Panc1 (cell line): ENCODE results near the gene CORO2B. TPM values are rescaled to one million over a fixed set of nuclear protein-coding genes. Genes with fewer than 3 reads are reported as not detected.

Experiments
- ATAC-seq: fragments of 200-7000 bp; cut with Tn5 transposase; 2 replicates; pipeline ENCODE4 v1.9.1; 2020; ENCODE audit warnings: mild to moderate bottlenecking, moderate library complexity
- BruUV-seq: library from RNA; stranded (reverse); fragments of 400-500 nt; replicated peaks from 2 replicates; lab custom pipeline; 2021; lab: Mats Ljungman, UMichigan
- CTCF ChIA-PET: fragments of 300-600 bp; sonication (Branson Sonifier 250); formaldehyde crosslinking; loops from one replicate; lab custom pipeline; 2022; ENCODE audit warnings: antibody characterized with exemption; lab: Charles Lee
- POLR2A ChIA-PET: fragments of 300-600 bp; sonication (Branson Sonifier 250); formaldehyde crosslinking; loops from one replicate; lab custom pipeline; 2022; ENCODE audit warnings: antibody characterized with exemption; lab: Charles Lee
- DNase-seq: peaks from one replicate; pipeline ENCODE4 v3.0.0-alpha.2; 2010; ENCODE audit warnings: low read depth, low spot score
- H3K27ac ChIP-seq: 2 replicates; pipeline ENCODE4 v1.5.1; 2011; ENCODE audit warnings: mild to moderate bottlenecking, low read length, inconsistent platforms
- H3K27me3 ChIP-seq: fragments of 200-500 bp; sonication (Bioruptor generic); 2 replicates; pipeline ENCODE4 v1.6.0; 2014; ENCODE audit warnings: low read length, inconsistent platforms; ENCODE audit not compliant: control insufficient read depth, insufficient read depth
- H3K36me3 ChIP-seq: fragments of 200-500 bp; sonication (Bioruptor generic); 2 replicates; pipeline ENCODE4 v1.5.1; 2014; ENCODE audit warnings: inconsistent platforms, mild to moderate bottlenecking, low read length, moderate library complexity; ENCODE audit not compliant: control insufficient read depth, insufficient read depth
- H3K4me1 ChIP-seq: 2 replicates; pipeline ENCODE4 v1.5.1; 2011; ENCODE audit warnings: inconsistent platforms, mild to moderate bottlenecking, low read length, moderate library complexity; ENCODE audit not compliant: control insufficient read depth, insufficient read depth
- H3K4me3 ChIP-seq, 2 experiments: 2 replicates each; pipeline ENCODE4 v1.5.1; 2011 to 2012; ENCODE audit warnings: low read depth in 2 of 2, low read length in 2 of 2, mild to moderate bottlenecking in 2 of 2, inconsistent platforms in 1 of 2, moderate library complexity in 1 of 2
- H3K9me3 ChIP-seq: fragments of 200-500 bp; sonication (Bioruptor generic); 2 replicates; pipeline ENCODE4 v1.5.1; 2014; ENCODE audit warnings: low read depth, mild to moderate bottlenecking, inconsistent platforms, low read length, moderate library complexity; ENCODE audit not compliant: control insufficient read depth, insufficient read depth
- CTCF ChIP-seq: fragments of 450-650 bp; IDR thresholded peaks from 2 replicates; pipeline ENCODE4 v1.5.1; 2017; ENCODE audit warnings: mild to moderate bottlenecking
- POLR2AphosphoS5 ChIP-seq: IDR thresholded peaks from 2 replicates; pipeline ENCODE4 v1.6.1; 2012; ENCODE audit warnings: mild to moderate bottlenecking, low read depth, low read length, moderate library complexity
- REST ChIP-seq, 2 experiments: IDR thresholded peaks; 2 replicates each; pipeline ENCODE4 v1.6.1; 2011 to 2012; ENCODE audit warnings: low read depth in 2 of 2, control low read depth in 1 of 2, low read length in 1 of 2, mild to moderate bottlenecking in 1 of 2, moderate library complexity in 1 of 2; ENCODE audit not compliant: insufficient read depth in 1 of 2
- SIN3A ChIP-seq: IDR thresholded peaks from 2 replicates; pipeline ENCODE4 v1.6.1; 2012; ENCODE audit warnings: low read depth, mild to moderate bottlenecking, low read length, moderate library complexity, borderline replicate concordance; ENCODE audit not compliant: insufficient read depth
- TCF7L2 ChIP-seq: IDR thresholded peaks from 2 replicates; pipeline ENCODE4 v1.6.1; 2011; ENCODE audit warnings: mild to moderate bottlenecking, low read depth, low read length, inconsistent platforms
- in situ Hi-C: cut with HindIII; loops from 2 replicates; pipeline ENCODE4 v1.10.0; 2016; ENCODE audit warnings: low sequenced_read_pairs, low pct_unique_long_range_greater_than_20kb
- intact Hi-C: fragments of 100-400 bp; cut with micrococcal nuclease; formaldehyde crosslinking; loops from one replicate; pipeline ENCODE4 v1.10.0; 2022; ENCODE audit not compliant: unreplicated experiment
- total RNA-seq: library from RNA; stranded (reverse); gene quantifications from one replicate; pipeline ENCODE4 v1.2.1, GENCODE V29; 2021; ENCODE audit not compliant: unreplicated experiment

Gene CORO2B
- total RNA-seq, 1 experiment from 2014 or later = 0.36 TPM

GRCh38 chr15:68774120-68774519 lies 195.3 kb downstream of the CORO2B start:
- BruUV-seq = no TSS peak
- H3K9me3 ChIP-seq = no peaks in the 10 kb centered on the region
- DNase-seq (no peak), ATAC-seq (no peak)
- CTCF ChIA-PET = no interaction called here
- POLR2A ChIA-PET = no interaction called here
- H3K27ac ChIP-seq = no peak overlapping the region
- H3K4me3 ChIP-seq = no peak overlapping the region
- no peaks in the 10 kb centered on the region for H3K4me1 ChIP-seq
- intact Hi-C loops = no loop called here
- in situ Hi-C loops = no loop called here
- H3K36me3 ChIP-seq = peaks cover 9% of the 10 kb centered on the region; the same call in 1 of the 2 replicates
- no peaks in the 10 kb centered on the region for H3K27me3 ChIP-seq
- TF ChIP-seq TCF7L2 (no peak), REST (IDR thresholded peaks at IDR 0.05; ENCODE audit: insufficient read depth in 1 of 2, low read depth in 2 of 2, low read length in 1 of 2) (no peak), CTCF (no peak), SIN3A (no peak), POLR2AphosphoS5 (no peak)

DNA sequence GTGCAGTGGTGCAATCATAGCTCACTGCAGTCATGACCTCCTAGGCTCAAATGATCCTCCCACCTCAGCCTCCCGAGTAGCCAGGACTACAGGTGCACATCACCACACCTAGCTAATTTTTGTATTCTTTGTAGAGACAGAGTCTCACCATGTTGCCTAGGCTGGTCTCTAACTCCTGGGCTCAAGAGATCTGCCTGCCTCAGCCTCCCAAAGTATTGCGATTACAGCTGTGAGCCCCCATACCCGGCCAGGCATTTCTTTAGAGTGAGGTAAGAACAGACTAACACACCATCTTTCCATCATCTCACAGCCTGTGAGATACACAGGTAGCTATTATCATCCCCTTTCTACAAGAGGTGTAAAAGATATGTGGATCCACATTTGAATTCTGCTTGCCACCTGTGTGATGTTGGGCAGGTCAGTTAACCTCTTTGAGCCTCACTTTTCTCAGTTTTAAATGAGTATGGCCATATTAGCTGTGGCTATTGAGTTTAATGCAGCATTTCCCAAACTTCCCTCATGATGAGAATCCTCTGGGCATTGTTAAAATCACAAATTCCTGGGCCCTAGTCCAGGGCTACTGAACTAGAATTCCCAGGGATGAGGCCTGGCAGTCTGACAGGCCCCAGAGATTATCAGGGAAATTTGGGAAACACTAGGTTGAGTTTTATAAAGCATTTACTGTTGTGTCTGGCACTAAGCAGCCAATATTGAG lies 195.9 kb downstream of the CORO2B start:
- TF ChIP-seq REST (IDR thresholded peaks at IDR 0.05; ENCODE audit: insufficient read depth in 1 of 2, low read depth in 2 of 2, low read length in 1 of 2) (no peak), POLR2AphosphoS5 (no peak), SIN3A (no peak), TCF7L2 (no peak), CTCF (no peak)
- ATAC-seq = no peak

More for the DNA sequence above, 195.9 kb downstream of the CORO2B start:
- Histone ChIP-seq H3K4me1 (no peaks in the 10 kb centered on the region), H3K27me3 (no peaks in the 10 kb centered on the region), H3K36me3 (peaks cover 12% of the 10 kb centered on the region; the same call in 1 of the 2 replicates), H3K4me3 (no peak overlapping the region), H3K27ac (no peak overlapping the region), H3K9me3 (no peaks in the 10 kb centered on the region)
- no TSS peak for BruUV-seq
- CTCF ChIA-PET = no interaction called here
- POLR2A ChIA-PET = no interaction called here
- intact Hi-C loops = no loop called here
- in situ Hi-C loops = no loop called here
- DNase-seq = no peak
